Superior temporal gyrus (tissue), 1 donor: ENCODE data around the gene PITPNC1.
"Not testable (repeated sequence)": the region's sequence is repeated elsewhere in the genome, so short reads cannot be mapped to it uniquely, and the experiment has no call there.

ENCODE experiments used
- DNase-seq: peaks from one replicate; pipeline ENCODE4 v3.0.0-alpha.2; 2016; ENCODE audit errors: extremely low spot score

Gene PITPNC1

GRCh38 chr17:67461228-67461780 lies 84.2 kb downstream of the PITPNC1 start:
- DNase-seq = no peak

- no peak for DNase-seq
Observed at GRCh38 chr17:67461876-67462275, 84.8 kb downstream of the PITPNC1 start.

DNA sequence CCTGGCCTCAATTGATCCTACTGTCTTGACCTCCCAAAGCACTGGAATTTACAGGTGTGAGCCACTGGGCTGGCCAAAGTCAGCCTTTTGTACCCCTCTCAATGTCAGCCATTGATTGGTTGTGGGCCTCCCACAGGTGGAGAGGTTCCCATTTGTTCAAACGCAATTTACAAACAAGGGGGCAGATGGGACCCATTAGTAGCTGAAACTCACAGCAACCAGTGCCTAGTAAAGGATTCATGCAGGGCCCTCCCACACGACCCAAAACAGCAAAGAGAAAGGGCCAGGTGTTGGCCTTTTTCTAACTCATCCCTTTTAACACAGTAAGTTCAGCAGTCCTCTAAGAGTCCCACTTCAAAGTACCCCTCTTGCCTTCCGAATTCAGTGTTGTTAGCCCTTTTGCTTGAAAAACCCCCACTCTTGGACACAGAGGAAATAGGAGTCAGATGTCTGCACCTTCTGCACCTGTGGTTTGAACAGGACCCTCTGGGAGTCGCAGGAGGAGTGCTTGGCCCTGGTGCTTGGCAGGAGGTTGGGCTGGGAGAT lies 89.2 kb downstream of the PITPNC1 start:
- DNase-seq = no peak

GRCh38 chr17:67467500-67468455 lies 90.7 kb downstream of the PITPNC1 start:
- DNase-seq = no peak

GRCh38 chr17:67469208-67469980 lies 92.3 kb downstream of the PITPNC1 start:
- DNase-seq = no peak

DNA sequence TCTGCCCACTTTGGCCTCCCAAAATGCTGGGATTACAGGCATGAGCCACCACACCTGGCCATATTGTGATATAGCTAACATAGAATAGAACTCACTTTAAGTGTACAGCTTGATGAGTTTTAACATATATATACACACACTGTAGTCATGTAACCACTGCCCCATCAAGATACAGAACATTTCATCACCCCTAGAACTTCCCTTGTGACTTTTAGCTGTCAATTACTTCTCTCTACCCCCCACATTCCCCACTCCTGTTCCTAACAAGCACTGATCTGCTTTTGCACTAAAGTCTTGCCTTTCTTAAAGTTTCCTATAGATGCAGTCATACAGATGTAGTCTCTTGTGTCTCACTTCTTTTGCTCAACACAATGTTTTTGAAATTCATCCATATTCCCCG lies 93.1 kb downstream of the PITPNC1 start:
- no peak for DNase-seq

- DNase-seq = no peak
Observed at GRCh38 chr17:67471118-67471517, 94.0 kb downstream of the PITPNC1 start.

- DNase-seq = not testable (repeated sequence)
Observed at GRCh38 chr17:67472606-67473005, 95.5 kb downstream of the PITPNC1 start.

DNA sequence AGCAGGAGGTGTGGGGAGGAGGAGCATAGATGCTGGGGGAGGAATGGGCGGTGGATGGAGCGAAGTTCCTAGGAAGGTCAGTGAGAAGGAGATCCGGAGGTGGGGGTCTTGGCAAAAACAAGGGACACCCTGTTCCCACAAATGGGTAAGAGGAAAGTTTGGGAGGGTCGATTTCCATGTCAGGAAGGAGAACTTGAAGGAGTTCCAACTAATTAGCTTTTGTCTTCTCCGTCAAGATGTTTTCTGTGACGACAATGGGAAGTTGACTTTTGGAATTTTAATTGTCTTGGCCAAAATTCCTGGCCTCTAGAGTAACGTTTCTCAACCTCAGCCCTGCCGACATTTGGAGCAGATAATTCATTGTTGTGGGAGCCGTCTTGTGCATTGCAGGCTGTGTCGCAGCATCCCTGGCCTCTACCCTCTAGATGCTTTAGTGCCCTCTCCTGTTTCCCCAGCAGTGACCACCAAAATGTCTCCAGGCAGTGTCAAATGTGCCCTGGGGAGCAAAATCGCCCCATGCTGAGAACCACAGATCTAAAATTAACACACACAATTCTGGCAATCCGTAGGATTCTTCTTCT lies 97.1 kb downstream of the PITPNC1 start:
- no peak for DNase-seq

DNA sequence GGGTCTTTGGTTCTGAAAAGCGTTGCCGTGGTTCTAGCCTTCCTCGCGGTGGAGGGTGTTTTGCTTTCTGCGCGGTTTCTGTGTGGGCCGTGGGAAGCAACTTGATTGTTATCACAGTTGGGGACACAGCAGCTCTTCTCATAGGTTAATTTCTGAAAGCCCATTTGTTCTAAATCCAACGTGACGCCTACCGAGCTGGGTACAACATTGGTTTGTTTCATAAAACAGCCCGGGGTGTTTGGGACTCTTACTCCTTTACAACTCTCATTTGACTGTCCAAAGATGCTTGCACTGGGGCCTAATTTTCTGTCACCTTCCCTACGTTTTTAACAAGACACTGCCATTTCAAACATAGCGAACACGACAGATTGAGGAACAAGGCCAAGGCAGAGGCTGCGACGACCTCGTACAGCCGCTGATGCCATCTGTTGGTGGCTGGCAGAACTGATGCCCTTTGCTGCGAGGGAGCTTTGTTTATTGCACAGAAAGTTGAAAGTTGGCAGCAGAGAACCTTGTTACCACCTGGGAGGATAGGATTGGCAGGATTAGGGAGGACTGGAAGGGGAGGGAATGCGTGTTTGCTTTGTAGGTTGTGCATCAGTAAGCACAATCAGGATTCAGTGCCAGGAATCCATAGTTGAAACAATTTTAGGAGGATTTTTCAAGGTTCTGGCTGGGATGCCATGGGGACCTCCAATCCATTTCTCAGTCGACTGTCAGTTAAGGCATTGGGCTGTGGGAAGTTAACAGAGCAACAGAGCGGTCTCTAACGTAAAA lies 98.3 kb downstream of the PITPNC1 start:
- DNase-seq = peak; percentile 89

DNA sequence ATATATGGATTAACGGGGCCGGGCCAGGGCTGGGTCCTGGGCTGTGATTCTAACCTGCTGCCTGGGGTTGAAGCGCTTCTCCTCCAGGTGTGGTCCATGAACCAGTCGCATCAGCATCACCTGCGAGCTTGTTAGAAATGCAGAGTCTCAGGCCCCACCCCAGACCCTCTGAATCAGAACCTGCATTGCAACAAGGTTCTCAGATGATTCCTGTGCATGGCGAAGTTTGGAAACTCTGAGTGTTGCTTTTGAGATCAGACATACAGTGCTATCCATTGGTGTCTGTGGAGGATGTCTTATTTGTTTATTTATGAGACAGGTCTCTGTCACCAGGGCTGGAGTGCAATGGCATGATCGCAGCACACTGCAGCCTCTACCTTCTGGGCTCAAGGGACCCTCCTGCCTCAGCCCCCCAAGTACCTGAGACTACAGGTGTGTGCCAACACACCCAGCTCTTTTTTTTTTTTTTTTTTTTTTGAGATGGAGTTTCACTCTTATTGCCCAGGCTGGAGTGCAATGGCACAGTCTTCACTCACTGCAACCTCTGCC lies 99.8 kb downstream of the PITPNC1 start:
- no peak for DNase-seq

DNA sequence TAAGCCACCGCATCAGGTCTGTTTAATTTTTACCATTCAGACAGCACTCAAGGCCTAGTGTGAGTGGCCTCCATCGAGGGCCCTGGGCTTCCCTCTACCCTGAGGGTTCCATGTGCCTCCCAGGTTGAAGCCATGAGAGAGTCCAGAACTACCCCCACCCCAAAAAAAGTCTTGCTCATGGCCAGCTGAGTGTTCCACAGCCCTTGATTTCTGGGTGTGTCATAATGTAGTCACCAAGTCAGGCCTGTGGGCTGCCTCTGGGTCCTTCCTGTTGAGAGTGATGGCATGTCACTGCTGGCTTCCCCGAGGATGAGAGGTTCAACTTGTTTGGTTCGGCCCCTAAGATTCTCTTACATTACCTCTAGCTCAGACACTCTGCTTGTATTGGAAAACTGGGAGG lies 100.6 kb downstream of the PITPNC1 start:
- DNase-seq = no peak

- peak; percentile 65 for DNase-seq
Observed at GRCh38 chr17:67478401-67479041, 101.4 kb downstream of the PITPNC1 start.

- DNase-seq = no peak
Observed at GRCh38 chr17:67479148-67479547, 102.1 kb downstream of the PITPNC1 start.

- not testable (repeated sequence) for DNase-seq
Observed at GRCh38 chr17:67480959-67481358, 103.9 kb downstream of the PITPNC1 start.

DNA sequence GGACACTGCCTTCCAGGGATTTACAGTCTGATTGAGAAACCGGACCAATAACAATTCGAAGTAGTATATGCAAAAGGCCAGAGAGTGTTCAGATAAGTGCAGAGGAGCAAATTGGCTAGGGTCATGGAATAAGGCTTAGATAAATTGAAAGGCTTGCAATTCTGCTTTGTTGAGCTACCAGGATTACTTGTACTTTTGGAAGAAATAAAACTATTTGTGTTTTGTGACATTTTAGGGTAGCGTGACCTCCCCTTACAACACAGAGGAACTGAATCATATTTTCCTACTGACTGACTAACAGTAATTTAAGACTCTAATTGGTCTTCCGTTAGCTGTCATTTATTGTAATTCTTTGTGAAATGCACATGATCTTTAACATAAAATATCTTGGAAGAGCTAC lies 104.7 kb downstream of the PITPNC1 start:
- DNase-seq = no peak

- DNase-seq = no peak
Observed at GRCh38 chr17:67482764-67483163, 105.7 kb downstream of the PITPNC1 start.

- DNase-seq = no peak
Observed at GRCh38 chr17:67484261-67484660, 107.2 kb downstream of the PITPNC1 start.

DNA sequence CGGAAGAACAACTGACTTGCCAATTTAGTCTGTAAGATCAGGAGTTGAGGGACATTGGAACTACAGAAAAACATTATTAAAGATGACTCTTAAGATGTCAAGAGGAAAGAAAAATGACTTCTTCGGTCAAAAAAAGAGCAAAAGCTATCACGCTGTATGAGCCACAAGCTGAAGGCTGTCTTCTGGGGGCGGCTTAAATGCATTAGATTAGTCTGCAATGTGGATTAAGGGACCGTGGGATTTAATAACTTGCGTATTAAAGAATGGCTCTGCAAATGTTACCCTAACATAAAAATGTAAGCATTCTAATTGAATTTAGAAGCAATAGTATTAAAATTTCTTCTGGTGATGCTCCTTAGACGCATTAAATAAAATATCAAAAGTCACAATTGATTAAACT lies 108.6 kb downstream of the PITPNC1 start:
- DNase-seq = no peak

DNA sequence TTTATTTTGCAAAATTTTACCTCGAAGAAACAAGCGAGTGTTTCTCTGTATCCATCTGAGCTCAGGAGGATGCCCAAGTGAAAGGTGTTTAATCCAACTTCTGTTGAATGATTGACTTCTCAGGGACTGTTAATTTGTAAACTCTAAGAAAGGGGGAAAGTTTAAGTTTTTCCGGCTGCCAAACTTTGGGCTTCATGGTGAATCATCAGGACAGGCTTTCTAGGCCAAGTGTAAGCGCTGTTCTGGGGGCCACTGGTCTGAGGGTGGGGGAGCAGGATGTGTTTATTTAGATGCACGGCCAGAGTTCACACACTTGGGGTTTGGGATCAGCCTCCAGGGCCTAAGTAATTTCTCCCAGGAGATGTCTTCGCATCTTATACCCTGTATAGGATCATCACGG lies 110.4 kb downstream of the PITPNC1 start:
- DNase-seq = no peak
